K562 (cell line): ENCODE measurements around the gene DNAAF2. TPM values are rescaled to one million over a fixed set of nuclear protein-coding genes. Genes with fewer than 3 reads are reported as not detected.

ENCODE experiments used
- CC2D1A ChIP-seq: fragments of 450-650 bp; IDR thresholded peaks from 2 replicates; pipeline ENCODE4 v1.6.1; 2017; ENCODE audit warnings: mild to moderate bottlenecking
- FUS ChIP-seq: fragments of 200-400 bp; formaldehyde crosslinking; optimal IDR thresholded peaks from 2 replicates; pipeline ENCODE3; 2017; ENCODE audit warnings: low read depth, low read length
- IRF2 ChIP-seq: sonication (generic); formaldehyde crosslinking; IDR thresholded peaks from 2 replicates; pipeline ENCODE4 v1.8.1; 2022; ENCODE audit warnings: mild to moderate bottlenecking, missing genetic modification reagents
- KDM4B ChIP-seq, 2 experiments: fragments of 450-650 bp in 1 of 2; sonication (generic) in 1 of 2; IDR thresholded peaks; 2 replicates each; pipeline ENCODE4 v1.6.1; 2016 to 2017; ENCODE audit warnings: borderline replicate concordance in 2 of 2, antibody characterized with exemption in 1 of 2, low read depth in 1 of 2, mild to moderate bottlenecking in 1 of 2
- NFYB ChIP-seq: IDR thresholded peaks from 2 replicates; pipeline ENCODE4 v1.6.1; 2011; ENCODE audit warnings: mild to moderate bottlenecking, moderate library complexity; ENCODE audit not compliant: insufficient read length; ENCODE audit errors: extremely low read depth
- SIX5 ChIP-seq, 2 experiments: IDR thresholded peaks; 2 replicates each; pipeline ENCODE4 v1.6.1; 2011; ENCODE audit warnings: low read length in 2 of 2, borderline replicate concordance in 1 of 2, low read depth in 1 of 2, mild to moderate bottlenecking in 1 of 2, moderate library complexity in 1 of 2; ENCODE audit not compliant: insufficient read depth in 1 of 2
- ZC3H4 ChIP-seq: sonication (generic); formaldehyde crosslinking; IDR thresholded peaks from 2 replicates; pipeline ENCODE4 v1.9.0; 2021; ENCODE audit warnings: missing genetic modification reagents, borderline replicate concordance
- ZNF124 ChIP-seq: sonication (generic); formaldehyde crosslinking; IDR thresholded peaks from 2 replicates; pipeline ENCODE4 v1.8.1; 2022; ENCODE audit warnings: missing genetic modification reagents
- polyA plus RNA-seq, 8 experiments: library from polyadenylated mRNA; depleted of rRNA in 4 of 8; stranded (reverse) in 5 of 8; unstranded in 3 of 8; fragments of >200 nt; fragmentation: Nextera tagmentation in 2 of 8; fragmentation: Illumina TruSeq in 1 of 8; extraction: Ambion mirVana in 2 of 8; extraction: Trizol in 1 of 8; gene quantifications; 2 replicates each; pipeline versions ENCODE4 v1.2.1 to v1.2.3, GENCODE V29; 2011 to 2014; ENCODE audit warnings: inconsistent platforms in 1 of 8, missing spikeins in 1 of 8
- total RNA-seq, 7 experiments: library from RNA; depleted of rRNA in 6 of 7; stranded (reverse); fragments of >200 nt in 6 of 7; fragmentation: Illumina TruSeq in 2 of 7; extraction: Trizol in 2 of 7; gene quantifications; 2 replicates each; pipeline versions ENCODE4 v1.2.1 to v1.2.3, GENCODE V29; 2011 to 2021; ENCODE audit warnings: low replicate concordance in 1 of 7
- TF ChIP-seq, protein P1 (sequence below): sonication (generic); formaldehyde crosslinking; IDR thresholded peaks from 2 replicates; pipeline ENCODE4 v1.8.1; 2023; ENCODE audit warnings: mild to moderate bottlenecking, missing genetic modification reagents
- TF ChIP-seq, protein P2 (sequence below): fragments of 250-450 bp; sonication (Bioruptor Pico); IDR thresholded peaks from 2 replicates; pipeline ENCODE4 v1.8.0; 2022; ENCODE audit warnings: moderate library complexity, mild to moderate bottlenecking, inconsistent platforms

Gene DNAAF2
- total and polyA plus RNA-seq, 9 of the 15 experiments (the other 6 are each of a cell fraction or from before 2014, with no cell fraction given): 2.4 to 14.6 (median 11.1) TPM

DNA sequence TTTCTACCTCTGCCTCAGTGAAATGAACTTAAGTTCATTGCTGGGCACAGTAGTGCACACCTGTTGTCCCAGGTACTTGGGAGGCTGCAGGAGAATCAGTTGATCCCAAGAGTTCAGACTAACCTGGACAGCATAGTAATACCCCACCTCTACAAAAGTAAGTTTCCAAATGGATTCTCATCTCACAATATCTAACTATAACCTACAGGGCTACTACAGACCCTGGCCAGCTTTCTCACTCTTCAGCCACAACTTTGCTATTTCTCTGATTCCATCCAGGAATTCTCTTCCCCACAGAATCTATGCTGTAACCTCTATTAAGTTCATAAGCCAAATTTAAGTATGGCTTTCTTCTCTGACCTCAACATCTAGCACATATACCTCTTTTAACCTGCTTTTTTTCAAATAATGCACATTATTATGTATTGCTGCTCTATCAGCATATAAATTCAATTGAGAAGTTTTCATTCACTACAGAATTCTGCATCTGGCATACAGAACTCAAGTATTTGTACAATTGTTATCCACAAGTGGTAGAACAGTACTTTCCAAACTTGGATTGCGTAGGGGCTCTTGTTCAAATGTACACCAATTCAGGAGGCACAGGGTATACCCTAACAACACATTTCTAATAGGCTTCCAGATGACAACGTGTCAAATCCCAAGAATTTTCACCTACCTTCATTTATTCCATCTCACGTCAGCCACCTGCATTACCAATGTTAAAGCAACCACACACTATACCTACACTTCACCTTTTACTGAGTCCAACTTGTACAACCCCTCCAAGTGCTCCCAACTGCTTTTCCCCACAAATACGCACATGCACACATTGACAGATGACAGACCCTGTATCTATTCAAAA is 52.7 kb downstream of the DNAAF2 start (continued):
- TF ChIP-seq, protein P1, sequence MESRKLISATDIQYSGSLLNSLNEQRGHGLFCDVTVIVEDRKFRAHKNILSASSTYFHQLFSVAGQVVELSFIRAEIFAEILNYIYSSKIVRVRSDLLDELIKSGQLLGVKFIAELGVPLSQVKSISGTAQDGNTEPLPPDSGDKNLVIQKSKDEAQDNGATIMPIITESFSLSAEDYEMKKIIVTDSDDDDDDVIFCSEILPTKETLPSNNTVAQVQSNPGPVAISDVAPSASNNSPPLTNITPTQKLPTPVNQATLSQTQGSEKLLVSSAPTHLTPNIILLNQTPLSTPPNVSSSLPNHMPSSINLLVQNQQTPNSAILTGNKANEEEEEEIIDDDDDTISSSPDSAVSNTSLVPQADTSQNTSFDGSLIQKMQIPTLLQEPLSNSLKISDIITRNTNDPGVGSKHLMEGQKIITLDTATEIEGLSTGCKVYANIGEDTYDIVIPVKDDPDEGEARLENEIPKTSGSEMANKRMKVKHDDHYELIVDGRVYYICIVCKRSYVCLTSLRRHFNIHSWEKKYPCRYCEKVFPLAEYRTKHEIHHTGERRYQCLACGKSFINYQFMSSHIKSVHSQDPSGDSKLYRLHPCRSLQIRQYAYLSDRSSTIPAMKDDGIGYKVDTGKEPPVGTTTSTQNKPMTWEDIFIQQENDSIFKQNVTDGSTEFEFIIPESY (CRISPR knock-in tag): no peak
- TF ChIP-seq ZNF124 (CRISPR knock-in tag) (no peak), SIX5 (IDR thresholded peaks at IDR 0.05; ENCODE audit: borderline replicate concordance in 1 of 2, insufficient read depth in 1 of 2, low read depth in 1 of 2, low read length in 2 of 2) (no peak), CC2D1A (no peak), ZC3H4 (CRISPR knock-in tag) (no peak), NFYB (no peak), FUS (no peak), IRF2 (CRISPR knock-in tag) (no peak), KDM4B (IDR thresholded peaks at IDR 0.05; ENCODE audit: borderline replicate concordance in 2 of 2, low read depth in 1 of 2) (no peak)
- TF ChIP-seq, protein P2, sequence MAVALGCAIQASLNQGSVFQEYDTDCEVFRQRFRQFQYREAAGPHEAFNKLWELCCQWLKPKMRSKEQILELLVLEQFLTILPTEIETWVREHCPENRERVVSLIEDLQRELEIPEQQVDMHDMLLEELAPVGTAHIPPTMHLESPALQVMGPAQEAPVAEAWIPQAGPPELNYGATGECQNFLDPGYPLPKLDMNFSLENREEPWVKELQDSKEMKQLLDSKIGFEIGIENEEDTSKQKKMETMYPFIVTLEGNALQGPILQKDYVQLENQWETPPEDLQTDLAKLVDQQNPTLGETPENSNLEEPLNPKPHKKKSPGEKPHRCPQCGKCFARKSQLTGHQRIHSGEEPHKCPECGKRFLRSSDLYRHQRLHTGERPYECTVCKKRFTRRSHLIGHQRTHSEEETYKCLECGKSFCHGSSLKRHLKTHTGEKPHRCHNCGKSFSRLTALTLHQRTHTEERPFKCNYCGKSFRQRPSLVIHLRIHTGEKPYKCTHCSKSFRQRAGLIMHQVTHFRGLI (CRISPR knock-in tag): no peak
